ENCODE results near the gene ELAVL1. TPM values are rescaled to one million over a fixed set of nuclear protein-coding genes. Genes with fewer than 3 reads are reported as not detected.

The ELAVL1 gene
- total and polyA plus RNA-seq, 4 donors = 15.0 to 72.8 (median 47.0) TPM

DNA sequence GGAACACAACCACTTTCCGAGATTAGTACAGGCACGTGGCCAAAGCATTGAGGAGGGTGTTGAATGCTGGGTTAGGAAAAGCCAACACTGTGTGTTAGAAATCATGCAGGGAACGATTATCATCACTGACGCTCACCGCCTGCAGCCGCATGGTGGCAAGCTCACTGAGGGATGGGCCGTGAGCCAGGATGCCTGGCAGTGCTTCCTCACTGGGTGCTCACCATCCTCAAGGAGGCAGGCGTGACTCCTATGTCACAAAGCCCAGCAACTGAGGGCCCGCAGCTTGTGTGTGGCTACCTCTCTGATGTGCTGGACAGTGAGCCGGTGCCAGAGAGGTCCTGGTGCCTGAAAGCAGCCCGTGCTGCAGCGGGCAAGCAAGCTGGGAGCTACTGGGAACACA, 31.6 kb downstream of the ELAVL1 start:
- TF ChIP-seq, protein P1, sequence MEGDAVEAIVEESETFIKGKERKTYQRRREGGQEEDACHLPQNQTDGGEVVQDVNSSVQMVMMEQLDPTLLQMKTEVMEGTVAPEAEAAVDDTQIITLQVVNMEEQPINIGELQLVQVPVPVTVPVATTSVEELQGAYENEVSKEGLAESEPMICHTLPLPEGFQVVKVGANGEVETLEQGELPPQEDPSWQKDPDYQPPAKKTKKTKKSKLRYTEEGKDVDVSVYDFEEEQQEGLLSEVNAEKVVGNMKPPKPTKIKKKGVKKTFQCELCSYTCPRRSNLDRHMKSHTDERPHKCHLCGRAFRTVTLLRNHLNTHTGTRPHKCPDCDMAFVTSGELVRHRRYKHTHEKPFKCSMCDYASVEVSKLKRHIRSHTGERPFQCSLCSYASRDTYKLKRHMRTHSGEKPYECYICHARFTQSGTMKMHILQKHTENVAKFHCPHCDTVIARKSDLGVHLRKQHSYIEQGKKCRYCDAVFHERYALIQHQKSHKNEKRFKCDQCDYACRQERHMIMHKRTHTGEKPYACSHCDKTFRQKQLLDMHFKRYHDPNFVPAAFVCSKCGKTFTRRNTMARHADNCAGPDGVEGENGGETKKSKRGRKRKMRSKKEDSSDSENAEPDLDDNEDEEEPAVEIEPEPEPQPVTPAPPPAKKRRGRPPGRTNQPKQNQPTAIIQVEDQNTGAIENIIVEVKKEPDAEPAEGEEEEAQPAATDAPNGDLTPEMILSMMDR (IDR thresholded peaks at IDR 0.05; ENCODE audit: control extremely low read depth, extremely low read depth) = no peak
- peaks cover 5 to 53% (median 38%) of the 10 kb centered on the region in 4 donors for H3K36me3 ChIP-seq (ENCODE audit: control insufficient read depth in 4 of 4, insufficient read depth in 4 of 4, low read length in 4 of 4)

DNA sequence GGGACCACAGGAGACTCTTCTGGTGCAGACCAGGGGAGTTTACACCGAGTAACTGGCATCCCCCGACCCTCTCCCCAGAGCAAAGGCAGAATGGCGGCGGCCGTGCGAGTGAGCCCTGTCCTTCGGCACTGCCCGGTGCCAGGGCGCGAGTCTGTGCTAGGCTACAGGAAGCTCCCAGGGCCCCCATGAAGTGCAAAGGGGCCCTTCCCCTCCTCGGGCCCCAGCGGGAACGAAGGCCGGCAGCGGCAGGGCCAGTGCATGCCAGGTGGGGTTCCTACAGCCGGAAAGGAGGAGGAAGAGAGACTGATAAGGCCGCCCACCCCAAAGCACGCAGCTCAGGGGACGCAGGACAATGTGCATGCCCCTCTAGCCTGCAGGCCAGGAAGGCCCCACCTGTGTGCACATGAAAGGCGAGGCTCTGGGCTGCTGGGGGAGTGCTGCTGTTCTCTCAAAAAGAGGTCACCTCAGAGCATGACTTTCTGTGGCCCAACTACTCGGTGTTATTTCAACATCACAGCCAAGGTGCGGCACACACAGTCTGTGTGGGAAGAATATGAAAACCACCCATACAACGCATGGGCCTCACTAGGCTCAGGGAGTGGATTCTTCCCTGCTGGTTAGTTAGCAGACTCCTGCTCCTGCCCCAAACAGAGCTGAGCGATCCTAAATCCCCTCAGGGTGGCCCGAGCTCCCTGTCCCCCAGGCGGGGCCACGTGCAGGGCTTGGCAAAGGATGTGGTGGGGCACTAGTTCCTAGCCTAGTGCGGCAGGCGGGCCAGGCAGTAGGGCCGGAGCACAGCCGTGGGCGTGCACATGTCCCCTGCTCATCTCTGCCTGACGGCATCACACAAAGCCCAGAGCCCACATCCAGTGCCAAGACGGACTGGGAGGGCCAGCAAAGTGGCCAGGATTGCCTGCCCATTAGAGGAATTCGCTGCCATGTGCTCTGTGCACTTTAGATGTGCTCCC, 33.6 kb downstream of the ELAVL1 start:
- Histone ChIP-seq H3K27me3 (ENCODE audit: control insufficient read depth in 3 of 3, insufficient read depth in 3 of 3, low read length in 2 of 3) (no peaks in the 10 kb centered on the region), H3K9ac (ENCODE audit: insufficient read depth in 1 of 2, low read length in 2 of 2) (no peak overlapping the region), H3K4me3 (no peak overlapping the region), H3K36me3 (ENCODE audit: control insufficient read depth in 4 of 4, insufficient read depth in 4 of 4, low read length in 4 of 4) (peaks cover 5 to 53% (median 32%) of the 10 kb centered on the region in 4 donors), H3K4me1 (ENCODE audit: control insufficient read depth in 5 of 5, insufficient read depth in 5 of 5, low read length in 5 of 5) (no peaks in the 10 kb centered on the region), H3K27ac (ENCODE audit: low read depth in 1 of 2, low read length in 1 of 2) (no peak overlapping the region), H3K9me3 (ENCODE audit: control insufficient read depth in 4 of 4, insufficient read depth in 3 of 4, low read length in 3 of 4) (no peaks in the 10 kb centered on the region)
- WGBS, 2 donors = 77 to 87% methylated on average over 35 of the region's 35 CpGs
- ATAC-seq (ENCODE audit: insufficient read depth, low FRiP score) (no peak), DNase-seq (no peak)
- TF ChIP-seq, protein P1 (IDR thresholded peaks at IDR 0.05; ENCODE audit: control extremely low read depth, extremely low read depth) = no peak

More for the DNA sequence above, 31.6 kb downstream of the ELAVL1 start:
- no peak for DNase-seq
- no peak for ATAC-seq (ENCODE audit: insufficient read depth, low FRiP score)
- no peaks in the 10 kb centered on the region for H3K27me3 ChIP-seq (ENCODE audit: control insufficient read depth in 3 of 3, insufficient read depth in 3 of 3, low read length in 2 of 3)
- no peak overlapping the region for H3K4me3 ChIP-seq
- H3K4me1 ChIP-seq (ENCODE audit: control insufficient read depth in 5 of 5, insufficient read depth in 5 of 5, low read length in 5 of 5) = no peaks in the 10 kb centered on the region
- no peaks in the 10 kb centered on the region for H3K9me3 ChIP-seq (ENCODE audit: control insufficient read depth in 4 of 4, insufficient read depth in 3 of 4, low read length in 3 of 4)
- no peak overlapping the region for H3K9ac ChIP-seq (ENCODE audit: insufficient read depth in 1 of 2, low read length in 2 of 2)
- no peak overlapping the region for H3K27ac ChIP-seq (ENCODE audit: low read depth in 1 of 2, low read length in 1 of 2)
- WGBS, 2 donors = 94 to 95% methylated on average over 12 of the region's 12 CpGs

DNA sequence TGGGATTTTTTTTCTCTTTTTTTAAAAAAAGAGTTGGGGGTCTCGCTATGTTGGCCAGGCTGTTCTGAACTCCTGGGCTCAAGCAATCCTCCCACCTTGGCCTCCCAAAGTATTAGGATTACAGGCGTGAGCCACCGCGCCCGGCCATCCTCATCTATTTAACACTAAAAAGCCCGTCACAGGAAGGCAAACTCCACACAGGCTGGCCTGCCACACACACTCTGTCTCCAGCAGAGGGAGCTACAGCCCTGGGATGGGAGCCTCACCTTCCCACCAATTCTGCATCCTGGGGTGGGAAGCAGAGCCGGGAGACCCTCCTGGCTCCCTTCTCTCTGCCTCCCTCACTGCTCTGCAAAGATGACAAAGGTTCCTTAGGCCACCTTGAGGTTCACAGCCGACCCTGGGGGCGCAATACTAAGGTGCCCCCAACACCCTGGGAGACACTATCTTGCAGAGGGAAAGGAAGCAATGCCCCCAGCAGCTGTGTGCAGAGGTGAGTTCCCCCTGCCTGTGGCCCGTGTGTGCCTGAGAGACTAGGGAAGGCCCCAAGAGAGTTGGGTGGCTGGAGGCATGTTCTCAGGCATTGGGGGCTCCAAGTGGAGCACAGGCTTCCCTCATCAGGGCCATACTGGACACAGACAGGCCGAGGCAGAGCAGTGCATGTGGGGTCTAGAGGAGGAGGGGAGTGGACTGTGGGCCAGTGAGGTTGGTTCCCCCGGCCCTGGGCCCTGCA, 34.6 kb downstream of the ELAVL1 start:
- Histone ChIP-seq H3K27me3 (ENCODE audit: control insufficient read depth in 3 of 3, insufficient read depth in 3 of 3, low read length in 2 of 3) (no peaks in the 10 kb centered on the region), H3K4me1 (ENCODE audit: control insufficient read depth in 5 of 5, insufficient read depth in 5 of 5, low read length in 5 of 5) (no peaks in the 10 kb centered on the region), H3K9me3 (ENCODE audit: control insufficient read depth in 4 of 4, insufficient read depth in 3 of 4, low read length in 3 of 4) (no peaks in the 10 kb centered on the region), H3K36me3 (ENCODE audit: control insufficient read depth in 4 of 4, insufficient read depth in 4 of 4, low read length in 4 of 4) (peaks cover 7 to 55% (median 33%) of the 10 kb centered on the region in 4 donors), H3K4me3 (no peak overlapping the region), H3K27ac (ENCODE audit: low read depth in 1 of 2, low read length in 1 of 2) (no peak overlapping the region), H3K9ac (ENCODE audit: insufficient read depth in 1 of 2, low read length in 2 of 2) (no peak overlapping the region)
- 73 to 76% methylated on average over 12 of the region's 12 CpGs for WGBS, 2 donors
- peak in 2 of 3 donors; percentile 30 to 34 for DNase-seq
- TF ChIP-seq, protein P1 (IDR thresholded peaks at IDR 0.05; ENCODE audit: control extremely low read depth, extremely low read depth) = peak; percentile 19
- ATAC-seq (ENCODE audit: insufficient read depth, low FRiP score) = no peak

All from lung (tissue), 12 donors.